ENCODE results near the gene HDGFL3.

HDGFL3 gene

GRCh38 chr15:83207660-83208366, at the start of gene HDGFL3:
TSS of gene HDGFL3 (minus strand) at chr15:83207823. CDS start at chr15:83207414, 409 bp downstream.
- peak; percentile 98 for TF ChIP-seq ZBTB7A (IDR thresholded peaks at IDR 0.05; ENCODE audit: low read depth)
- TF ChIP-seq EP300 (IDR thresholded peaks at IDR 0.05; ENCODE audit: borderline replicate concordance): no peak
- 0 out of 2 replicates have a peak, but pooled peaks have one; percentile 13 for TF ChIP-seq MAX (IDR thresholded peaks at IDR 0.05)
- TF ChIP-seq YY1 (IDR thresholded peaks at IDR 0.05; ENCODE audit: low read depth): no peak
- no peak for TF ChIP-seq FOXM1 (IDR thresholded peaks at IDR 0.05; ENCODE audit: borderline replicate concordance, low read depth)
- TF ChIP-seq TAF1 (IDR thresholded peaks at IDR 0.05; ENCODE audit: low read depth): no peak; the same call in 1 of the 2 replicates
- TF ChIP-seq NFIC (IDR thresholded peaks at IDR 0.05): no peak
- no peak for TF ChIP-seq CREB1 (IDR thresholded peaks at IDR 0.05; ENCODE audit: low read depth)
- TF ChIP-seq REST (IDR thresholded peaks at IDR 0.05; ENCODE audit: low read depth): no peak
- peak; percentile 16; the same call in 1 of the 2 replicates for TF ChIP-seq TCF12 (IDR thresholded peaks at IDR 0.05; ENCODE audit: low read depth)
- no peak for TF ChIP-seq CEBPB (IDR thresholded peaks at IDR 0.05)
- no peak for TF ChIP-seq RAD21 (IDR thresholded peaks at IDR 0.05; ENCODE audit: low read depth)
- no peak for TF ChIP-seq TEAD4 (IDR thresholded peaks at IDR 0.05)
- TF ChIP-seq EGR1 (IDR thresholded peaks at IDR 0.05): no peak
- TF ChIP-seq USF1 (IDR thresholded peaks at IDR 0.05): no peak

- TF ChIP-seq EP300 (IDR thresholded peaks at IDR 0.05; ENCODE audit: borderline replicate concordance) (no peak), CREB1 (IDR thresholded peaks at IDR 0.05; ENCODE audit: low read depth) (no peak), MAX (IDR thresholded peaks at IDR 0.05) (no peak), RAD21 (IDR thresholded peaks at IDR 0.05; ENCODE audit: low read depth) (no peak), CEBPB (IDR thresholded peaks at IDR 0.05) (no peak), ZBTB7A (IDR thresholded peaks at IDR 0.05; ENCODE audit: low read depth) (no peak), FOXM1 (IDR thresholded peaks at IDR 0.05; ENCODE audit: borderline replicate concordance, low read depth) (no peak), YY1 (IDR thresholded peaks at IDR 0.05; ENCODE audit: low read depth) (no peak), USF1 (IDR thresholded peaks at IDR 0.05) (no peak), EGR1 (IDR thresholded peaks at IDR 0.05) (no peak), REST (IDR thresholded peaks at IDR 0.05; ENCODE audit: low read depth) (no peak), TEAD4 (IDR thresholded peaks at IDR 0.05) (no peak), TCF12 (IDR thresholded peaks at IDR 0.05; ENCODE audit: low read depth) (no peak)
Observed at GRCh38 chr15:83250781-83251180, 43.2 kb upstream of the HDGFL3 start.

- TF ChIP-seq ZBTB7A (IDR thresholded peaks at IDR 0.05; ENCODE audit: low read depth) (no peak), CEBPB (IDR thresholded peaks at IDR 0.05) (no peak), EGR1 (IDR thresholded peaks at IDR 0.05) (no peak), TCF12 (IDR thresholded peaks at IDR 0.05; ENCODE audit: low read depth) (no peak), YY1 (IDR thresholded peaks at IDR 0.05; ENCODE audit: low read depth) (no peak), TAF1 (IDR thresholded peaks at IDR 0.05; ENCODE audit: low read depth) (no peak), TEAD4 (IDR thresholded peaks at IDR 0.05) (no peak), CREB1 (IDR thresholded peaks at IDR 0.05; ENCODE audit: low read depth) (no peak), RAD21 (IDR thresholded peaks at IDR 0.05; ENCODE audit: low read depth) (no peak), EP300 (IDR thresholded peaks at IDR 0.05; ENCODE audit: borderline replicate concordance) (no peak), FOXM1 (IDR thresholded peaks at IDR 0.05; ENCODE audit: borderline replicate concordance, low read depth) (no peak), REST (IDR thresholded peaks at IDR 0.05; ENCODE audit: low read depth) (no peak), USF1 (IDR thresholded peaks at IDR 0.05) (no peak), MAX (IDR thresholded peaks at IDR 0.05) (no peak), NFIC (IDR thresholded peaks at IDR 0.05) (no peak)
Observed at GRCh38 chr15:83249030-83249343, 41.4 kb upstream of the HDGFL3 start.
